Activated CD4-positive, alpha-beta T cell treated with anti-CD3 and anti-CD28 coated beads, Interleukin-2, amount 50 U/mL, for 16 hours (primary cell): Measurements from ENCODE around the gene NXF1.
A peak's percentile ranks its signal among the peaks of the same experiment; 100 is the strongest.
"Not testable (repeated sequence)": the region's sequence is repeated elsewhere in the genome, so short reads cannot be mapped to it uniquely, and the experiment has no call there.

Experiments
- DNase-seq: peaks from one replicate; pipeline ENCODE4 v3.0.0-alpha.2; 2020

The NXF1 gene

DNA sequence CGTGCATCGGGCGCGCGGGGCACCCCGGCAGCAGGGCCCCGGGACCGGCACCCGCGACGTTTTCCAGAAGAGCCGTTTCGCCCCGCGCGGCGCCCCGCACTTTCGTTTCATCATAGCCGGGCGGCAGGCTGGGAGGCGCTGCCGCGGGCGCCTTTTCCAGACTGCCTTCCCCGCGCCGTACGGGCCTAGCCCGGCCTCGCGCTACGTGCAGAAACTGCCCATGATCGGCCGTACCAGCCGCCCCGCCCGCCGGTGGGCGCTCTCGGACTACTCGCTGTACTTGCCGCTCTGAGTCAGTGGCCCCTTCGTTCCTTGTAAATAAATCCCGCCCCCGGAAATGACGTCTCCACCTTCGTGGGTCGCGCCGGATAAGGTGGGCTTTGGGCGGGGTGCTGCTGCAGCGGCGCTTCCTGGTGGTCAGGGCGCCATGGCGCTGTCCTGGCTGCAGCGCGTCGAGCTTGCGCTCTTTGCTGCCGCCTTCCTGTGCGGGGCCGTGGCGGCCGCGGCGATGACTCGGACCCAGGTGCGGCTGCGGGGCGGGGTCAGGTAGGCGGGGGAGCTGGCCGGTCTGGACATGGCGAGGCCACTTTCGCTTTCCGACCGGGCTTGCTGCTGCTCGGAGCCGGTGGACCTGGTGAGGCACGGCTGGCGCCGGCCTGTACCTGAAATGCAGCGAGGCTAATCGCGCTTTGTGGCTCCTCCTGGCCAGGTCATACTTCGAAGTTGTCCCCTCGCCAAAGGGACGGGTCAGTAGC, 18.1 kb downstream of the NXF1 start, which contains the start of gene TMEM179B:
Gene TMEM179B, plus strand, starts transcription at position 398 of the 755 bp plus-strand sequence. Its CDS starts 30 bp downstream, at position 428.
- peak; percentile 98 for DNase-seq

DNA sequence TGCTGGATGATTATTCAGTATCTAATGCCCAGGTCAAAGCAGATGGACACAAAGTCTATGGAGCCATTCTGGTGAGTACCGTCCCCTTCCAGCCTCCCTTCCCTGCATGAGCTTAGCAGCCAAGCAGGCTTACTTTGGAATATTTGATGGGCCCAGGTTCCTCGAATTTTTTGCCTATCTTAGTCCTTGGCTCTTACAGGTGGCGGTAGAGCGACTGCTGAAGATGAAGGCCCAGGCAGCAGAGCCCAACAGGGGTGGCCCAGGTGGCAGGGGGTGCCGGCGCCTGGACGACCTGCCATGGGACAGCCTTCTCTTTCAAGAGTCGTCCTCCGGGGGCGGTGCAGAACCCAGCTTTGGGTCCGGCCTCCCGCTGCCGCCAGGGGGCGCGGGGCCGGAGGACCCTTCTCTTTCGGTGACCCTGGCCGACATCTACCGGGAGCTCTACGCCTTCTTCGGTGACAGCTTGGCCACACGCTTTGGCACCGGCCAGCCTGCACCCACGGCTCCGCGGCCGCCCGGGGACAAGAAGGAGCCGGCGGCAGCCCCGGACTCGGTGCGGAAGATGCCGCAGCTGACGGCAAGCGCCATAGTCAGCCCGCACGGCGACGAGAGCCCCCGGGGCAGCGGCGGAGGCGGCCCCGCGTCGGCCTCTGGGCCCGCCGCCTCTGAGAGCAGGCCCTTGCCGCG, 18.8 kb downstream of the NXF1 start:
- peak; percentile 89 for DNase-seq

DNA sequence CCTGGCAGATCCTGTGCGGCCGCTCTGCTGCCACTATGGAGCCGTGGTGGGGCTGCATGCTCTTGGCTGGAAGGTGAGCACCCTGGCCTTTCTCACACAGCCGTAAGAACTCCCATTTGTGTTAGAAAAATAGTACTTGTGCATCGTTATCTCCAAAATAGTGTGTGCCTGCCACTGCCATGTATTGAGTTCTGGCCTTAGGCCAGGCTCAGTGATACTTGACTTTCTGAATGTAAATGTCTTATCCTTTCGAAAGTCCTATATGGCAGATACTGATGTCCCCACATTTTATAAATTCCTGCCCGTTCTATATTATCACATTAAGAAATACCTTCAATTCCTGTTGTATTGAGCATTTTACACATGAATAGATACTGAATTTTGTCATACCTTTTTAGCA, 22.5 kb downstream of the NXF1 start:
- no peak for DNase-seq

DNA sequence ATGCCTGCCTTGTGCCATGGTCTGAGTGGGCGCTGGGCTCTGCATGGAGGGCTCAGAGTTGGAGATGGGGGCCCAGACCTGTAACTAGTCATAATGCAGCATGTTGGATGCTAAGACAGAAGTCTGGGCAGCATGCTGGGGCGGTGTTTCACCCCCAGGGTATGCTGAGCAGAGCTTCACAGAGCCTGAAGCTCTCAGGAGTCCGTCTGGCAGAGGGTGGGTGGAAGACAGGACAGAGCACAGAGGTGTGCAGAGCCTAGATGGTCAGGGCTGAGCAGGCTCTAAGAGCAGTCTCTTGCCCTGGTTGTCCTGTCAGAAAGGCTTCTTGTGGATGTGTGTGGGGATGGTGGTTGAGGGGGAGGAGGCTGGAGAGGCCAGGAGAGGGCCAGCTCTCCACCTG, 26.8 kb downstream of the NXF1 start:
- DNase-seq, result no peak

DNA sequence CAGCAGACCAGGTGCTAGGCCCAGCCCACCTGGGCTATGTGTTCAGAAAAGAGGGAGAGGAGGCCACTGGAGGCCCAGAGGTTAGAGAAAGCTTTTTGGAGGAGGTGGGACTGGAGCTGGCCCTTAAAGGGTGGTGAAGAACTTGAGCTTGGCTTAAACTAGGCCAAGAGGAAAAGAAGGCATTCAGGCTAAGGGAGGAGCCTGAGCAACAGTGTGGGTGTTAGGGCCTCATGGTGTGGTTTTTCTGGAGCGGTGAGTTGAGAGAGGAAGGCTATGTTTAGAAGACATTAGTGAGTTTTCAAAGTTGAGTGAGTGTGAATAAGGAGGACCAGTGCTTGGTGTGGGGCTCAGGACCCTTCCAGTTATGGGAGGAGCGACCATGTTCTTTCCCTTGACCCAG, 27.9 kb downstream of the NXF1 start:
- DNase-seq, result no peak

DNA sequence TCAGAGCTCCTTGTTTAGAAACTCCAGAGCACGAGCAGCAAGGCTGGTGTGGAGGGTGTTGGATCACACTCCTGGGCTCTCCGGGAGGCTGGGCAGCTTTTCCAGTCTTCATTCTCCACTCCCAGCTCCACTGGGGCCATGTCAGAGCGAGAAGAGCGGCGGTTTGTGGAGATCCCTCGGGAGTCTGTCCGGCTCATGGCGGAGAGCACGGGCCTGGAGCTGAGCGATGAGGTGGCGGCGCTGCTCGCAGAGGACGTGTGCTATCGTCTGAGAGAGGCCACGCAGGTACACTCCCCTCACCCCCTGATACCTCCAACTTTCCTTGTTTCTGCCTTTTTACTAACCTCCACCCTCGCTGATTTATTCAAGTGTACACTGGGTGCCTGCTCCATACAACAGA, 29.6 kb downstream of the NXF1 start:
- DNase-seq, result no peak

DNA sequence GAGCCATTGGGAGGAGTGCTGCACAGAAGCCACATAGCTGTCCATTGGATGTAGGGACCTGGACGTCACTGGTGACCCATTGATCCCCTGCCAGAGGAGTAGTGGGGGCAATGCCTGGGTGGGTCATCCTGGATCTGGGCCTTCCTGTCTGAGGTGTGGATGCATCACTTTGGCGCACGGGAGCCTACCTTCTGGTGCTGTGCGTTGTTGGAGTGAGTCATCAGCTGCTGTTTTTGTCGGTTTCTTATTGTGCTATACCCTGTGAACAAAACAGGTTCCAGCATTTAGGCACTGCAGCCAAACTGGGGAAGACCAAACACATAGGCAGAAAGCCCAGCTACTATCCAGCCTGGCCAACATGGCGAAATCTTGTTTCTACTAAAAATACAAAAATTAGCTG, 30.8 kb downstream of the NXF1 start:
- no peak for DNase-seq

DNA sequence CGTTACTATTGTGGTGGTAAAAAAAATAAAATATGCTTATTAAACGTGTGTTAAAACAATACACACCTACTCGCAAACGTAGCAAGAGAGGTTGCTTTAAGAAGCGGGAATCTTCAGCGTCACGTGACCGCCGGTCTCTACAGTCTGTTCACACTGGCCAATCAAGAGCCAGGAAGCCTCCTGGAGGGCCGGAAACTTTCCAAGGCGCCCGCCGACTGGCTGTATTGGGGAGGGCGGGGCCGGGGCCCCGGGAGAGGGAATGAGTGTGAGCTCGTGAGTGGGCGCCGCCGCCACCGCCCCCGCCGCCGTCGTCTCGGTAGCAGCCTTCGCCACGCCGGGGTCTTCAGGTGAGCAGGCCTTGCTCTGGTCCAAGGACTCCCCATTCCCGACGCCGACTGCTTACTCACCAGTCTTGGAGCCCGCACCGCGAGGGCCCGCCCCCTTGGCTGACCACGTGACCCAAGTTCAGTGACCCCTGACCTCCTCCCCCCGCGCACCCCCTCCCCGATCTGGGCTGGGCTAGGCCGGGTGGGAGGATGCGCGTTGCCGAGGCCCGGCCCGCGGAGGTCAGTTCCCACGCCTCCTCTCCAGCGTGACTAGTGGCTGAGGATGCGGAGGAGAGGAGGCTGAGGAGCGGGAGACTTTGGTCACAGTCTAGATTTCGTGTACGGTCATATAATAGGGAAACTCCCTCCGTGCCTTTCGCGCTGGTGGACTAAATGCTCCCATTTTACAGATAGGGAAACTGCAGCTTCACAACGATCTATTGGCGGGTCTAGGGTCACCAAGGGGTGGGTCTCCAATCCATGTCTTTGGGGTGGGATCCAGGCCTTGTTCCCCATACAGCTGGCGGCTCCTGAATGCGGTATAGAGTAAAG, 33.9 kb downstream of the NXF1 start, which contains the start of gene TAF6L:
Gene TAF6L, plus strand, starts transcription at position 253 of the 878 bp plus-strand sequence. CDS start 4,388 bp downstream, outside the sequence.
- peak; percentile 96 for DNase-seq

DNA sequence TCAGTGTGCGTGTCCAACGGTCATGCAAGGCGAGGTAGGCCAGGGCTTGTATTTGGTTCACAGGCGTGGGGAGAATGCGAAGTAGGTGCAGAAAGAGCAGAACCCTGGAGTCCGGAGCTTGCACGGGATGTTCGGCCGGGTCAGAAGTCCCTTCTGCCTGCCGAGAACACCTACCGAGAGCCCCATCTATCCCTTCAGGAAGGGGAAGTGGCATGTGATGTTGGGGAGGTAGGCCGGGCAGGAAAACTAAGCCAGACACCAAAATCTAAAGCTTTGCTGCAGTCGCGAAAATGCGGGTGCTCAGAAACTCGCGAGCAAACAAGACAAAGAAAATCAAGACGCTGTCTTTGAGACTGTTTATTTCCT, 34.5 kb downstream of the NXF1 start:
- peak; percentile 21 for DNase-seq

DNA sequence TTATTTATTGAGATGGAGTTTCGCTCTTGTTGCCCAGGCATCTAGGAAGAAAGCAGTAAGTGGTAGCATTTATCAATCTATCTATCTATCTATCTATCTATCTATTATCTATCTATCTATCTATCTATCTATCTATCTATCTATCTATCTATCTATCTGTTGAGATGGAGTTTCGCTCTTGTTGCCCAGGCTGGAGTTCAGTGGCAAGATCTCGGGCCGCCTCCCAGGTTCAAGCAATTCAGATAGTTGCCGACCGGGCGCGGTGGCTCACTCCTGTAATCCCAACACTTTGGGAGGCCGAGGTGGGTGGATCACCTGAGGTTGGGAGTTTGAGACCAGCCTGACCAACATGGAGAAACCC, 44.4 kb downstream of the NXF1 start:
- DNase-seq, result not testable (repeated sequence)

DNA sequence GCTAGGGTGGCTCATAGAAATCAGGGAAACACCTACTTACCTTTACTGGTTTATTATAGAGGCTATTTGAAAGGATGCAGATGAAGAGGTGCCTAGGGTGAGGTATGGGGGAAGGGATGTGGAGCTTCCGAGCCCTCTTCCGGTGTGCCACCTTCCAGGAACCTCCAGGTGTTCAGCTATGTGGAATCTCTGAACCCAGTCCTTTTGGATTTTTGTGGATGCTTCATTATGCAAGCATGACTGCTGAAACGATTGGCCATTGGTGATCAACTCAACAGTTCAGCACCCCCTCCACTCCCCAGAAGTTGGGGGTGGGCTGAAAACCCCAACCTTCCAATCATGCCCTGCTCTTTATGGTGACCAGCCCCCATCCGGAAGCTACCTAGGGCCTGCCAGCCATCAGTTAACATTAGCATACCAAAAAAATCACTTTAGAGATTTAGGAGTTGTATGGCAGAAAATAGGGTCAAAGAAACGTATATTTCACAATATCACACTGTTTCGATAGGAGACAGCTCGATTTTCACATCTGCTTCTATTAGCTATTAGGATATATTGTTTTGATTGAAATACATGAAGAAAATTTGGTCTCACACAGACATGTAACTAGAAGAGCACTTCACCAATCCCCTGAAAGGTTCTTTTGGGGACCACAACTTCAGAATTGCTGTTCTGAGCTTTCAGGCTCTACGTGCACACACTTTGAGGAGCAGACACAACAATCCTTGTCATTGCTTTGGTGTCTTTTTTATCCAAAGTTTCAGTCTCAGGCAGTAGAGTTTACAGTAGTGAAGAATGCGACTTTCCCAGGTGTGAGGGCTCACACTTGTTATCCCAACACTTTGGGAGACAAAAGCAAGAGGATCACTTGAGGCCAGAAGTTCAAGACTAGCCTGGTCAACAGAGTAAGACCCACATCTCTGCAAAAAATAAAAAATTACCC, 47.1 kb downstream of the NXF1 start:
- no peak for DNase-seq

DNA sequence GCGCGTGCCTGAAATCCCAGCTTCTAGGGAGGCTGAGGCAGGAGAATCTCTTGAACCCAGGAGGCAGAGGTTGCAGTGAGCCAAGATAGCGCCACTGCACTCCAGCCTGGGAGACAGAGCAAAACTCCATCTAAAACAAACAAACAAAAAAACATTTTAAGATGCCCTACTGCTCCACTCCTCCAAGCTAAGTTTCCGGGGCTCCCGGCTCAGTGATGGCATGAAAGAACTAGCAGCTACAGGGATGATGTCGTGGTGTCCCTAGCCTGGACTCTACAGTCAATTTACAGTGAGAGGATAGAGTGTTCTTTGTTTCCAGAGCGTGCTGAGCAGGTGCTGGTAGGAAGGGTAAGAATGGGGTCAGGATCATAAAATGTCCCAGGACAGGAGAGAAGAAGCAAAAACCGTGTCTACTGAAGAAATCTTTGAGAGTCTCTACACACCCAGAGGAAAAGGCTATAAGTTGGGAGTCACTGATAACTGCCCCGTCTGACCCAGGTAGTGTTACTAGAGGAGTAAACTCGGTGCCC, 50.1 kb downstream of the NXF1 start:
- DNase-seq, result no peak

DNA sequence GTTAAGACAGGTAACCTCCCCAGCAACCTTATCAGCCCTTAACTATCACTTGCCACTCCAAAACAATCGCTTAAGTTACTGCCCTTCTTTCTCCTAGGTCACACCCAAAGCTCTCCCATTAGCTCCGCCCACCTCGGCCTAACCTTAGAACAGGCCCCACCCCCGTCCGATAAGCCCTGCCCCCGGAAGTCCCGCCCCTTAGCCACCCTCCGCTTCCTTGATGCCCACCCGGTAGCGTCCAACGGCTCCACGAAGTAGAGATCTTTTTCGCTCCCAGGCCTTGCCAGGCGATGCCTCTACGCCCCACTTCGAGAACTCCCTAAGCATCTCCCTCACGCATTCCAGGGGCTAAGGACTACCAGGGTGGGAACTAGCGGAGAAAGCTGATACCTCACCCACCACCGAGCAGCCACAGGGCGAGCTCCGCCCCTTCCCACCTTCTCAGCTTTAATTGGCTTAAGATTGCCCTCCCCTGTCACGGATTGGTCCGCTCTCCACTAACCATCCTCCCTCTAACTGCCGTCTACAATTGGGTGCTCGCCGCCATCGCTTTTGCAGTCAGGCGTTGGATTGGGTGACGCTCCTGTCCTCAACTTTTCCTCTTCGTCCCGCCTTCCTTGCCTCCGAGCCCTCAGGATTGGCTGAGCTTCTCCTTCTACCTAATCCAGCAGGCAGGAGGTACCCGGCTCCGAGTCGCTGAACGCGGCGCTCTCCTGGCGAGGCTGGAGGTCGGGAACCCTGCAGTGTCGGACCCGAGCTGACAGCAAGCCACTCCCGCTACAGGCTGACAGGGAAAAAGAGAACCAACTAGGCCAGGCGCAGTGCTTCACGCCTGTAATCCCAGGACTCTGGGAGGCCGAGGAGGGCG, 51.3 kb downstream of the NXF1 start, which contains the start of gene ZBTB3:
Gene ZBTB3, minus strand, starts transcription at position 425 of the 868 bp plus-strand sequence. CDS start 496 bp downstream, outside the sequence.
- peak; percentile 99 for DNase-seq

DNA sequence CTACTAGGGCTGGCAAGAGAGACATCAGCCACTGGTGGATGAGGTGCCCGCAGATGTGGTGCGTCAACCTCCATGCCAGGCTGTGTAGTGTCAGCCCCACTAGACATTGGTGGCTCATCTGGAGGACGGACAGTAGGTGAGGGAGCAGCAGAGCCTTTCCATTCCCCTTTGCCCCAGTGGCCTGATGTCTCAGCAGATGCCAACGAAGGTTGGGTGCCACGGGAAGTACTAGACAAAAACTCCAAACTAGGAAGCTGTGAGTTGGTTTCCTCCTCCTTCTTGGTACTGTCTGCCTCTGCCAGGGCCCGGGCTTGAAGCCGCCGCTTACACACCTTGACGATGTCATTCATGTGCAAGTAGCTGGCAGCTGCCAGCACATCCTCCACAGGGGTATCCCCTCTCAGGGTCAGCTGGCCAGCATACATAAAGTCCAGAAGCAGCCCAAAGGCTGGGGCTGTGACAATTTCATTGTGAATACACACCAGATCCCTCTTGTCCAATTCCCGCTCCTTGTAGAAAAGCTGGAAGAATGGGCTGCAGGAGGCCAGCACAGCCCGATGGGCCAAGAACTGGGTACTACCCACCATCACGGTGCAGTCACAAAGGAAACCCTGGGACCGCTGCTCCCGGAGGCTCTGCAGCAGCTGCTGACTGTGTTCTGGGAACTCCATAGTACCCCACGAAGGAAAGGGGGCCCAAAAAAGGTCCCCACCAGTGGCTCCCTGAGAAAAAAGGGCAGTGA, 52.1 kb downstream of the NXF1 start:
- DNase-seq, result no peak

DNA sequence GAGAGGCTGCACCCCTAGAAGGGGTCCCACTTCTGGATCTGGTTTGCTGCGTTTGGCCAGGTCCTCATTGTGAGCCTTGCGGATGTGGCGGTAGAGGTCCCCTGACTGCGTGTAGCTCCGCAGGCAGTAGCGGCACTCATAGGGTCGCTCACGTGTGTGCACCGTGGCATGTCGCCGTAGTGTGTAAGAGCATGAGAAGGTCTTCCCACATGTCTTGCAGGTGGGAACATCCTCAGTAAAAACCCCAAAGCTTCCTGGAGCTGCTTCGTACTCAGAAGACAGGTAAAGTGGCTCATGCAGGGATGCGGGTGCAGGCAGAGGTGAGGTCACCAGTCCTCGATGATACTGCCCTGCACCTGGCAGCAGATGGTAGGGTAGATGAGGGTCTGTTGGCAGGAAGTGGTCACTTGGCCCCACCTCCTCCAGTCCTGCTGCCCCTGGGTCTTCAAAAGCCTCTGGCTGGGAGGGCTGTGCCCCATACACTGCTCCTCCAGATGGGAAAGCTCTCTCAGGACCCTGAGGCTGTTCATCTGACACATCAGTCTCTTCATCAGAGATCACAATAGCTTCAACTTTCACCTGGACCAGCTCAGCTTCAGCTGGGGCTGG, 53.0 kb downstream of the NXF1 start:
- DNase-seq, result no peak

DNA sequence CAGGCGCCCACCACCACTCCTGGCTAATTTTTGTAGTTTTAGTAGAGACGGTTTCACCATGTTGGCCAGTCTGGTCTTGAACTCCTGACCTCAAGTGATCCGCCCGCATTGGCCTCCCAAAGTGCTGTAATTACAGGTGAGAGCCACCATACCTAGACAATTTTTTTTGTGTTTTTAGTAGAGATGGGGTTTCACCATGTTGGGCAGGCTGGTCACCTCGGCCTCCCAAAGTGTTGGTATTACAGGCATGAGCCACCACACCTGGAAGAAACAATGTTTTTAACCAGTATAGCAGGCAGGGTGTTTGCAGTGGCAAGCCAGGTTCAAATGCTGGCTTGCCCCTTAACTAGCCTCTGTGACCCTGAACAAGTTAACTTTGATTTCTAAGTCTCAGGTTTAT, 55.3 kb downstream of the NXF1 start:
- DNase-seq, result not testable (repeated sequence)

DNA sequence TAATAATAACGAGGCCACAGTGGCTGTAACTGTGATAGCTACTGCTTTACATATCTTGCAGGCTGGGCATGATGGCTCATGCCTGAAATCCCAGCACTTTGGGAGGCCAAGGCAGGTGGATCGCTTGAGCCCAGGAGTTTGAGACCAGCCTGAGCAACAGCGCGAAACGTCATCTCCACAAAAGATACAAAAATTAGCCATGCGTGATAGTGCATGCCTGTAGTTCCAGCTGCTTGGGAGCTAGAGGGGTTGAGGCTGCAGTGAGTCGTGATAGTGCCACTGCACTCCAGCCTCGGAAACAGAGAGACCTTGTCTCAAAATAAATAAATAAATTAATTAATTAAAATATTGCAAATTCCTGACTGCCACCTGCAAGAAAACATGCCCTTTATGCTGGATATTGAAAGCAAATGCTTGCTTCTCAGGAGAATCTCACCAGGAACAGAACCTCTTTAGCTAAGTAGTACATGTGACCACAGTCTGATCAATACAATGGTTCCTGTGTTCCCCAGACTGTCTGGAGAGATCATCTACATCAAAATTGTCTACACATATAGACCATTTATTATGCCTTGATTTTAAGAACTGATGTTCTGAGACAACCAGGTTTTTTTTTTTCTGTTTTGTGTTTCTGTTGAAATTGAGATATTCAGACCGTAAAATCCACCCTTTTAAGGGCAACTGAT, 57.6 kb downstream of the NXF1 start:
- DNase-seq, result no peak
